GM12878 (cell line): ENCODE data around the gene ERCC2. TPM values are rescaled to one million over a fixed set of nuclear protein-coding genes. Genes with fewer than 3 reads are reported as not detected.

Experiments
- ATAC-seq: fragments of 200-7000 bp; cut with Tn5 transposase; 3 replicates; pipeline ENCODE4 v1.9.1; 2020; ENCODE audit warnings: mild to moderate bottlenecking, moderate library complexity
- BruUV-seq: library from RNA; stranded (reverse); fragments of 400-500 nt; replicated peaks from 2 replicates; lab custom pipeline; 2021; lab: Mats Ljungman, UMichigan
- CTCF ChIA-PET: fragments of 300-600 bp; sonication (Branson Sonifier 250); formaldehyde crosslinking; extraction: SDS; loops from one replicate; lab custom pipeline; 2021; ENCODE audit warnings: inconsistent platforms; lab: Yijun Ruan, JAX
- POLR2A ChIA-PET: fragments of 350-600 bp; formaldehyde crosslinking; extraction: SDS; loops from one replicate; lab custom pipeline; 2021; ENCODE audit warnings: inconsistent platforms; lab: Charles Lee
- RAD21 ChIA-PET: fragments of 300-600 bp; sonication (Branson Sonifier 250); formaldehyde crosslinking; loops from one replicate; lab custom pipeline; 2023; ENCODE audit warnings: antibody characterized with exemption; ENCODE audit not compliant: unreplicated experiment; lab: Charles Lee
- SMC1A ChIA-PET: fragments of 300-600 bp; sonication (Branson Sonifier 250); formaldehyde crosslinking; loops from one replicate; lab custom pipeline; 2023; ENCODE audit not compliant: unreplicated experiment, uncharacterized antibody; lab: Charles Lee
- DNase-seq: peaks from one replicate; pipeline ENCODE4 v3.0.0-alpha.2; 2011; ENCODE audit warnings: low read depth, low spot score
- FAIRE-seq: peaks from 3 replicates; lab custom pipeline; 2011; peaks lifted over from hg19 to GRCh38; lab: Jason Lieb, UNC
- H2AFZ ChIP-seq: 2 replicates; pipeline ENCODE4 v1.6.0; 2011; ENCODE audit warnings: low read depth, low read length, control low read depth; ENCODE audit not compliant: control insufficient read depth
- H3K27ac ChIP-seq: 2 replicates; pipeline ENCODE4 v1.5.1; 2011; ENCODE audit warnings: control low read depth; ENCODE audit not compliant: control insufficient read depth, insufficient read depth
- H3K27me3 ChIP-seq, 2 experiments: replicated peaks in 1 of 2; 2 replicates each; pipeline versions ENCODE4 v1.6.0 to v1.6.1; 2011; ENCODE audit warnings: low read length in 1 of 2; ENCODE audit not compliant: control insufficient read depth in 2 of 2, insufficient read depth in 2 of 2
- H3K36me3 ChIP-seq, 2 experiments: 2 replicates each; pipeline ENCODE4 v1.5.1; 2011; ENCODE audit warnings: low read length in 1 of 2; ENCODE audit not compliant: control insufficient read depth in 2 of 2, insufficient read depth in 2 of 2
- H3K4me1 ChIP-seq: 2 replicates; pipeline ENCODE4 v1.6.1; 2011; ENCODE audit warnings: mild to moderate bottlenecking, low read length, moderate library complexity, mixed read lengths; ENCODE audit not compliant: control insufficient read depth, insufficient read depth
- H3K4me2 ChIP-seq: 2 replicates; pipeline ENCODE4 v1.6.0; 2011; ENCODE audit warnings: control low read depth; ENCODE audit not compliant: control insufficient read depth, insufficient read depth
- H3K4me3 ChIP-seq: fragments of 200-600 bp; sonication (generic); 2 replicates; pipeline ENCODE4 v1.5.1; 2016
- H3K79me2 ChIP-seq: 2 replicates; pipeline ENCODE4 v1.6.0; 2011; ENCODE audit warnings: low read length; ENCODE audit not compliant: control insufficient read depth, insufficient read depth
- H3K9ac ChIP-seq: 2 replicates; pipeline ENCODE4 v1.8.0; 2011; ENCODE audit warnings: low read length, control low read depth, mixed read lengths; ENCODE audit not compliant: control insufficient read depth, insufficient read depth
- H3K9me3 ChIP-seq: replicated peaks from 3 replicates; pipeline ENCODE4 v1.5.1; 2011; ENCODE audit warnings: mild to moderate bottlenecking, low read length; ENCODE audit not compliant: control insufficient read depth, insufficient read depth
- H4K20me1 ChIP-seq: 2 replicates; pipeline ENCODE4 v1.6.0; 2011; ENCODE audit not compliant: control insufficient read depth, insufficient read depth
- POLR2A ChIP-seq: IDR thresholded peaks from 2 replicates; pipeline ENCODE4 v1.6.1; 2011; ENCODE audit warnings: low read depth, mild to moderate bottlenecking, low read length
- STAT3 ChIP-seq: IDR thresholded peaks from 2 replicates; pipeline ENCODE4 v1.6.1; 2011; ENCODE audit warnings: low read depth, low read length, improper control_type of control experiment
- TBL1XR1 ChIP-seq: IDR thresholded peaks from 2 replicates; pipeline ENCODE4 v1.6.1; 2012; ENCODE audit warnings: low read depth, low read length, improper control_type of control experiment
- ZNF384 ChIP-seq: IDR thresholded peaks from 2 replicates; pipeline ENCODE4 v1.6.1; 2012; ENCODE audit warnings: low read depth, mild to moderate bottlenecking, low read length, improper control_type of control experiment, borderline replicate concordance
- WGBS: methylation state at CpG from one replicate; pipeline ENCODE4 v1.1.6; 2016; ENCODE audit warnings: low lambda C conversion rate; ENCODE audit not compliant: insufficient replicate concordance, insufficient coverage; ENCODE audit errors: missing lambda C conversion rate; 5-methylcytosine and 5-hydroxymethylcytosine counted together
- in situ Hi-C: fragments of 300-500 bp; cut with MboI; formaldehyde crosslinking; loops from 9 replicates; pipeline ENCODE4 v1.14.3; 2018; ENCODE audit warnings: mixed read lengths
- intact Hi-C: fragments of 100-400 bp; cut with micrococcal nuclease; formaldehyde crosslinking; loops from one replicate; pipeline ENCODE4 v1.14.2; 2022; ENCODE audit not compliant: unreplicated experiment
- polyA plus RNA-seq, 11 experiments: library from polyadenylated mRNA; depleted of rRNA in 4 of 11; unstranded in 6 of 11; stranded (reverse) in 5 of 11; fragments of >200 nt; fragmentation: Nextera tagmentation in 4 of 11; fragmentation: Illumina TruSeq in 1 of 11; extraction: Ambion mirVana in 4 of 11; extraction: Trizol in 1 of 11; gene quantifications; 1 replicate in 1 of 11; 2 replicates in 10 of 11; pipeline versions ENCODE4 v1.2.1 to v1.2.3, GENCODE V29; 2011 to 2016; ENCODE audit warnings: inconsistent platforms in 2 of 11, missing spikeins in 2 of 11, low read depth in 1 of 11
- total RNA-seq, 4 experiments: library from RNA; depleted of rRNA in 3 of 4; stranded (reverse); fragments of >200 nt in 3 of 4; fragmentation: Illumina TruSeq in 1 of 4; extraction: Trizol in 1 of 4; gene quantifications; 2 replicates each; pipeline versions ENCODE4 v1.2.1 to v1.2.3, GENCODE V29; 2013 to 2021
- TF ChIP-seq, protein P1 (sequence below): fragments of 450-650 bp; IDR thresholded peaks from 2 replicates; pipeline ENCODE4 v1.6.1; 2014; ENCODE audit warnings: mild to moderate bottlenecking

Gene ERCC2
- total and polyA plus RNA-seq, 10 of the 15 experiments (the other 5 are each of a cell fraction or from before 2014, with no cell fraction given): 1.3 to 40.1 (median 15.6) TPM

DNA sequence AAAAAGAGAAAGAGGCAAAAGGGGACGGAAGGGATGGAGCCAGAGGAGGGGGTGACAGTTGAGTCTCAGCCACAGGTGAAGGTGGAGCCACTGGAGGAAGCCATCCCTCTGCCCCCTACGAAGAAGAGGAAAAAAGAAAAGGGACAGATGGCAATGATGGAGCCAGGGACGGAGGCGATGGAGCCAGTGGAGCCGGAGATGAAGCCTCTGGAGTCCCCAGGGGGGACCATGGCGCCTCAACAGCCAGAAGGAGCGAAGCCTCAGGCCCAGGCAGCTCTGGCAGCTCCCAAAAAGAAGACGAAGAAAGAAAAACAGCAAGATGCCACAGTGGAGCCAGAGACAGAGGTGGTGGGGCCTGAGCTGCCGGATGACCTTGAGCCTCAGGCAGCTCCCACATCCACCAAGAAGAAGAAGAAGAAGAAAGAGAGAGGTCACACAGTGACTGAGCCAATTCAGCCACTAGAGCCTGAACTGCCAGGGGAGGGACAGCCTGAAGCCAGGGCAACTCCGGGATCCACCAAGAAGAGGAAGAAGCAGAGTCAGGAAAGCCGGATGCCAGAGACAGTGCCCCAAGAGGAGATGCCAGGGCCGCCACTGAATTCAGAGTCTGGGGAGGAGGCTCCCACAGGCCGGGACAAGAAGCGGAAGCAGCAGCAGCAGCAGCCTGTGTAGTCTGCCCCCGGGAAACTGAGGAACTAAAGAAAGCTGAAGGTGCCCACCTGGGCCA, 38.6 kb upstream of the ERCC2 start:
- CTCF ChIA-PET: no interaction called here
- intact Hi-C loops: loop anchor here (10.0 kb wide), 1 partner anchor 236 kb away; no protein-coding TSS in a partner anchor

More for the DNA sequence above, 38.6 kb upstream of the ERCC2 start:
- no peaks in the 10 kb centered on the region for H4K20me1 ChIP-seq
- no peak overlapping the region for H2AFZ ChIP-seq
- no peak overlapping the region for H3K4me2 ChIP-seq
- 96% methylated on average over 15 of the region's 15 CpGs for WGBS
- in situ Hi-C loops: no loop called here
- H3K4me1 ChIP-seq: peaks cover under 1% of the 10 kb centered on the region
- peaks cover 0 to 6% of the 10 kb centered on the region in 2 experiments; a peak in 2 of 4 replicates for H3K36me3 ChIP-seq
- H3K79me2 ChIP-seq: peaks cover 7% of the 10 kb centered on the region
- FAIRE-seq (no peak), ATAC-seq (no peak), DNase-seq (no peak)
- RAD21 ChIA-PET: interaction anchor here (1.2 kb wide), 1 partner anchor 70 kb away, joined by 4 read pairs; no protein-coding TSS in a partner anchor
- TF ChIP-seq, protein P1, sequence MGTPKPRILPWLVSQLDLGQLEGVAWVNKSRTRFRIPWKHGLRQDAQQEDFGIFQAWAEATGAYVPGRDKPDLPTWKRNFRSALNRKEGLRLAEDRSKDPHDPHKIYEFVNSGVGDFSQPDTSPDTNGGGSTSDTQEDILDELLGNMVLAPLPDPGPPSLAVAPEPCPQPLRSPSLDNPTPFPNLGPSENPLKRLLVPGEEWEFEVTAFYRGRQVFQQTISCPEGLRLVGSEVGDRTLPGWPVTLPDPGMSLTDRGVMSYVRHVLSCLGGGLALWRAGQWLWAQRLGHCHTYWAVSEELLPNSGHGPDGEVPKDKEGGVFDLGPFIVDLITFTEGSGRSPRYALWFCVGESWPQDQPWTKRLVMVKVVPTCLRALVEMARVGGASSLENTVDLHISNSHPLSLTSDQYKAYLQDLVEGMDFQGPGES: no peak
- TF ChIP-seq STAT3 (no peak), TBL1XR1 (no peak), ZNF384 (no peak), POLR2A (0 out of 2 replicates have a peak, but pooled peaks have one; percentile 14)
- H3K27ac ChIP-seq: no peak overlapping the region
- no peak overlapping the region for H3K4me3 ChIP-seq
- H3K27me3 ChIP-seq: no peaks in the 10 kb centered on the region; a peak in 1 of 4 replicates
- POLR2A ChIA-PET: interaction anchor here (0.8 kb wide), 1 partner anchor 10 kb away, joined by 3 read pairs; no protein-coding TSS in a partner anchor
- SMC1A ChIA-PET: no interaction called here
- H3K9me3 ChIP-seq: no peaks in the 10 kb centered on the region
- no peak overlapping the region for H3K9ac ChIP-seq
- TSS peak; percentile 64 for BruUV-seq
